ENCODE measurements around the gene CLEC2A. TPM values are rescaled to one million over a fixed set of nuclear protein-coding genes. Genes with fewer than 3 reads are reported as not detected.

The CLEC2A gene
- total RNA-seq, 4 donors from 2014 or later = not detected

DNA sequence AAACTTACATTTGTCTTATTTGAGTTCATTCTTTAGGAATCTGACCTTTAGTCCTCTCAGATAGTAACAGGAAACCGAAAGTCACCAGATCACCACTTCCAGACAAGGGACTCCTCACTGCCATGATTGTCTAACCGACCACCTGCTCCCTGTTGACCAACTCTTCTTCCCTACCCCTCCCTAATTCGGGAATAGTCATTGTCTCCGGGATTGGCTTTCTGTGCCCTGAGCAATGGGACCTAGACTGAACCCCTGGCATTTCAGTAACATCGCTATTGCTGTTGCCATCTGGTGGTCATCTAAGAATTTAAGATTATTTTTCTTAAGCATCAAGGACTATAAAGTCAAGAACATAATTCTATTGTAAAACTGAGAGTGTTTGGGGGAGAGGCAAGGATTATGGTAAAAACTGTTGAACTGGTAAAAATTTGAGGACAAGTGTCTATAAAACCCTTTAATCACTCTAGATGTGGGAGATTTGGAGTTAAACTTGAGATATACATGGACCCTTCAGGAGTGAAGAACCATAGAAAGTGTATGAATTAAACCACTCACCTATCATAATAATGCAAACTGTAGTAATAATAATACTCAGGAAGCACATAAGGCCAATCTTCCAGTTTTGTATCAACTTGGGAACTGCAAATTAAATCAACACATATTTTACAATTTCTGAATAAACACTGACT lies 6.3 kb downstream of the CLEC2A start:
- Histone ChIP-seq H3K4me1 (no peaks in the 10 kb centered on the region), H3K27ac (no peak overlapping the region), H3K9me3 (no peaks in the 10 kb centered on the region), H3K4me3 (no peak overlapping the region), H3K27me3 (no peaks in the 10 kb centered on the region), H3K36me3 (no peaks in the 10 kb centered on the region)
- WGBS, 2 donors = 11% methylated on average over 5 of the region's 5 CpGs
- TF ChIP-seq, protein P1, sequence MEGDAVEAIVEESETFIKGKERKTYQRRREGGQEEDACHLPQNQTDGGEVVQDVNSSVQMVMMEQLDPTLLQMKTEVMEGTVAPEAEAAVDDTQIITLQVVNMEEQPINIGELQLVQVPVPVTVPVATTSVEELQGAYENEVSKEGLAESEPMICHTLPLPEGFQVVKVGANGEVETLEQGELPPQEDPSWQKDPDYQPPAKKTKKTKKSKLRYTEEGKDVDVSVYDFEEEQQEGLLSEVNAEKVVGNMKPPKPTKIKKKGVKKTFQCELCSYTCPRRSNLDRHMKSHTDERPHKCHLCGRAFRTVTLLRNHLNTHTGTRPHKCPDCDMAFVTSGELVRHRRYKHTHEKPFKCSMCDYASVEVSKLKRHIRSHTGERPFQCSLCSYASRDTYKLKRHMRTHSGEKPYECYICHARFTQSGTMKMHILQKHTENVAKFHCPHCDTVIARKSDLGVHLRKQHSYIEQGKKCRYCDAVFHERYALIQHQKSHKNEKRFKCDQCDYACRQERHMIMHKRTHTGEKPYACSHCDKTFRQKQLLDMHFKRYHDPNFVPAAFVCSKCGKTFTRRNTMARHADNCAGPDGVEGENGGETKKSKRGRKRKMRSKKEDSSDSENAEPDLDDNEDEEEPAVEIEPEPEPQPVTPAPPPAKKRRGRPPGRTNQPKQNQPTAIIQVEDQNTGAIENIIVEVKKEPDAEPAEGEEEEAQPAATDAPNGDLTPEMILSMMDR (IDR thresholded peaks at IDR 0.05) = peak; percentile 31 to 72 (median 48)
- TF ChIP-seq EP300 (IDR thresholded peaks at IDR 0.05) (no peak), POLR2A (IDR thresholded peaks at IDR 0.05) (no peak)
- no peak for DNase-seq (ENCODE audit: low spot score in 2 of 2)

- no peak for DNase-seq (ENCODE audit: low spot score in 2 of 2)
- TF ChIP-seq POLR2A (IDR thresholded peaks at IDR 0.05) (no peak), EP300 (IDR thresholded peaks at IDR 0.05) (no peak)
- TF ChIP-seq, protein P1 (IDR thresholded peaks at IDR 0.05) = no peak
- no peaks in the 10 kb centered on the region for H3K9me3 ChIP-seq
- H3K27me3 ChIP-seq = no peaks in the 10 kb centered on the region
- 90 to 91% methylated on average over 1 of the region's 1 CpG for WGBS, 2 donors
- no peak overlapping the region for H3K27ac ChIP-seq
- no peak overlapping the region for H3K4me3 ChIP-seq
- no peaks in the 10 kb centered on the region for H3K36me3 ChIP-seq
- no peaks in the 10 kb centered on the region for H3K4me1 ChIP-seq
These were observed 9.7 kb downstream of the CLEC2A start for GRCh38 chr12:9922429-9922828.

GRCh38 chr12:9920451-9920850 lies 11.7 kb downstream of the CLEC2A start:
- WGBS, 2 donors = 79 to 80% methylated on average over 10 of the region's 10 CpGs
- Histone ChIP-seq H3K27ac (no peak overlapping the region), H3K4me3 (no peak overlapping the region), H3K9me3 (no peaks in the 10 kb centered on the region), H3K4me1 (no peaks in the 10 kb centered on the region), H3K27me3 (no peaks in the 10 kb centered on the region), H3K36me3 (no peaks in the 10 kb centered on the region)
- TF ChIP-seq POLR2A (IDR thresholded peaks at IDR 0.05) = no peak
- TF ChIP-seq, protein P1 (IDR thresholded peaks at IDR 0.05) = no peak
- TF ChIP-seq EP300 (IDR thresholded peaks at IDR 0.05) = no peak
- no peak for DNase-seq (ENCODE audit: low spot score in 2 of 2)

DNA sequence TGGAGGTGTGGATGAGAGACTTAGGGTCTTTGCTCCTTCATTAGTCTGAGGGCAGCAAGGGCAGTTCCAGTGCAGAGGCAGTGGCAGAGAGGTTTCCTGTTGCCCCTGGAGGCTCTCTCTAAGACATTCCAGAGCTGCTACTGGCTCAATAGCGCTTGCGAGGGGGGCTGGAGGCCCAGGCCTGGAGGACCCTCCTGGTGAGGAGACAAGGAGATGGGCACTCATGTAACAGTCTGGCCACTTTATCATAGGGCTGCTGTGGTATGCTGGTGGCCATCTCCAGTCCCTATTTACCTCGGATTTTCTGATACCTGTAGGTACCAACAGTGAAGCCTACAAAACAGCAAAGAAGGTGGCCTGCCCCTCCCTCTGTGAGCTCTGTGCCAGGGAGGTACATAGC lies 12.7 kb downstream of the CLEC2A start:
- DNase-seq (ENCODE audit: low spot score in 2 of 2) = no peak
- TF ChIP-seq, protein P1 (IDR thresholded peaks at IDR 0.05) = no peak
- TF ChIP-seq POLR2A (IDR thresholded peaks at IDR 0.05) (no peak), EP300 (IDR thresholded peaks at IDR 0.05) (no peak)
- whole genome bisulfite sequencing, 2 donors = 90 to 95% methylated on average over 3 of the region's 3 CpGs
- no peaks in the 10 kb centered on the region for H3K27me3 ChIP-seq
- H3K36me3 ChIP-seq = no peaks in the 10 kb centered on the region
- no peak overlapping the region for H3K4me3 ChIP-seq
- H3K4me1 ChIP-seq = no peaks in the 10 kb centered on the region
- H3K9me3 ChIP-seq = no peaks in the 10 kb centered on the region
- H3K27ac ChIP-seq = no peak overlapping the region

- Histone ChIP-seq H3K27me3 (no peaks in the 10 kb centered on the region), H3K4me3 (no peak overlapping the region), H3K9me3 (peaks cover 0 to 29% (median 6%) of the 10 kb centered on the region in 4 donors), H3K27ac (no peak overlapping the region), H3K4me1 (no peaks in the 10 kb centered on the region), H3K36me3 (no peaks in the 10 kb centered on the region)
- DNase-seq (ENCODE audit: low spot score in 2 of 2) = no peak
- TF ChIP-seq EP300 (IDR thresholded peaks at IDR 0.05) (no peak), POLR2A (IDR thresholded peaks at IDR 0.05) (no peak)
- TF ChIP-seq, protein P1 (IDR thresholded peaks at IDR 0.05) = no peak
These were observed 20.5 kb downstream of the CLEC2A start for GRCh38 chr12:9911708-9912107.

Data from tibial nerve (tissue), 4 donors.